ENCODE measurements around the gene VPS13D.

VPS13D gene

DNA sequence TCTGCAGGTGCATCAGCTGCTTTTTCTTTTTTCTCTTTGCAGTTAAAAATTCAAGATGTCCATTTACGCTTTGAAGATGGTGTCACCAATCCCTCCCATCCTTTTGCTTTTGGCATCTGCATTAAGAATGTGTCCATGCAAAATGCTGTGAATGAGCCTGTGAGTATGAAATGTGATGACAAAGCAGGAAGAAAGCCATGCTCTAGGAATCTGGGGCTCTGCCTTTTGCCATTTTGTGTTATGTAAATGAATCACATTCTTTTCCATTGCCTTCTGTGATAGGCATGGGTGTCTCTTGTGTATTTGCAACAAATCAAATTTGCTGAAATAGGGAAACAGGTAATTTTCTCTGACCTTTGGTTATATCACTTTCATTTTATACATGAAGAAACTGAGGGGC, 19.4 kb downstream of the VPS13D start:
- no peaks in the 10 kb centered on the region for H3K9me3 ChIP-seq (ENCODE audit: control insufficient read depth, insufficient read depth, low read length)
- no peak overlapping the region for H3K27ac ChIP-seq (ENCODE audit: low read depth, low read length)
- no peaks in the 10 kb centered on the region for H4K20me1 ChIP-seq (ENCODE audit: control insufficient read depth, insufficient read depth, low read depth, low read length)
- no peak for TF ChIP-seq EZH2phosphoT487 (IDR thresholded peaks at IDR 0.05; ENCODE audit: borderline replicate concordance, low read length)
- no peak for TF ChIP-seq CTCF (IDR thresholded peaks at IDR 0.05; ENCODE audit: low read depth, low read length, poor library complexity, severe bottlenecking)
- H3K79me2 ChIP-seq (ENCODE audit: control insufficient read depth, low read length): no peaks in the 10 kb centered on the region
- H3K4me2 ChIP-seq (ENCODE audit: low read length): no peak overlapping the region
- no peak overlapping the region for H3K4me3 ChIP-seq (ENCODE audit: low read length)
- no peaks in the 10 kb centered on the region for H3K9me2 ChIP-seq (replicated peaks; ENCODE audit: control insufficient read depth, low read length)
- no peaks in the 10 kb centered on the region for H3K27me3 ChIP-seq (ENCODE audit: control insufficient read depth, low read length)
- H3F3A ChIP-seq (ENCODE audit: control insufficient read depth, insufficient read depth): no peaks in the 10 kb centered on the region
- no peaks in the 10 kb centered on the region for H3K4me1 ChIP-seq (ENCODE audit: control insufficient read depth, low read length)
- peaks cover 51% of the 10 kb centered on the region for H3K36me3 ChIP-seq (ENCODE audit: control insufficient read depth, low read length)

DNA sequence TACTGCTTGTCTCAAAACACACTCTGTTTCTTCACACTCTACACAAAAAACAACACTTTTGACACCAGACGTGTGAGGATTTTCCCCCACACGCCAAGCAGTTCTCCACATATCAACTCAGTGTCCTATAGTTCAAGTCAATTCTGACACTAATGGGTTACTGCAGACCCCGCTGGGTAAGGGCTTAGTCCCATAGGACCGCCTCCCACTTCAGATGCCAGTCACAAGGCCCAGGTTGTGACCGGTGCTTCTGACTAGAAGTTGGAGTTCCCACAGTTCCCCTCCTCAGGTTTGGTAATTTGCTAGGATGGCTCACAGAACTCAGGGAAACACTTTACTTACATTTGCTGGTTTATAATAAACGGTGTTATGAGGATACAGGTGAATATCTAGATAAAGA, 19.9 kb downstream of the VPS13D start:
- TF ChIP-seq EZH2phosphoT487 (IDR thresholded peaks at IDR 0.05; ENCODE audit: borderline replicate concordance, low read length): no peak
- no peak for TF ChIP-seq CTCF (IDR thresholded peaks at IDR 0.05; ENCODE audit: low read depth, low read length, poor library complexity, severe bottlenecking)
- no peaks in the 10 kb centered on the region for H3F3A ChIP-seq (ENCODE audit: control insufficient read depth, insufficient read depth)
- no peak overlapping the region for H3K4me2 ChIP-seq (ENCODE audit: low read length)
- peaks cover 45% of the 10 kb centered on the region for H3K36me3 ChIP-seq (ENCODE audit: control insufficient read depth, low read length)
- no peaks in the 10 kb centered on the region for H3K79me2 ChIP-seq (ENCODE audit: control insufficient read depth, low read length)
- H3K4me3 ChIP-seq (ENCODE audit: low read length): no peak overlapping the region
- no peaks in the 10 kb centered on the region for H3K27me3 ChIP-seq (ENCODE audit: control insufficient read depth, low read length)
- H3K4me1 ChIP-seq (ENCODE audit: control insufficient read depth, low read length): no peaks in the 10 kb centered on the region
- H3K27ac ChIP-seq (ENCODE audit: low read depth, low read length): no peak overlapping the region
- no peaks in the 10 kb centered on the region for H3K9me2 ChIP-seq (replicated peaks; ENCODE audit: control insufficient read depth, low read length)
- H3K9me3 ChIP-seq (ENCODE audit: control insufficient read depth, insufficient read depth, low read length): no peaks in the 10 kb centered on the region
- no peaks in the 10 kb centered on the region for H4K20me1 ChIP-seq (ENCODE audit: control insufficient read depth, insufficient read depth, low read depth, low read length)

- Histone ChIP-seq H3K4me2 (ENCODE audit: low read length) (no peak overlapping the region), H3F3A (ENCODE audit: control insufficient read depth, insufficient read depth) (no peaks in the 10 kb centered on the region), H3K36me3 (ENCODE audit: control insufficient read depth, low read length) (peaks cover 39% of the 10 kb centered on the region), H4K20me1 (ENCODE audit: control insufficient read depth, insufficient read depth, low read depth, low read length) (no peaks in the 10 kb centered on the region), H3K27ac (ENCODE audit: low read depth, low read length) (no peak overlapping the region), H3K27me3 (ENCODE audit: control insufficient read depth, low read length) (no peaks in the 10 kb centered on the region), H3K79me2 (ENCODE audit: control insufficient read depth, low read length) (no peaks in the 10 kb centered on the region), H3K4me1 (ENCODE audit: control insufficient read depth, low read length) (no peaks in the 10 kb centered on the region), H3K9me2 (replicated peaks; ENCODE audit: control insufficient read depth, low read length) (no peaks in the 10 kb centered on the region), H3K9me3 (ENCODE audit: control insufficient read depth, insufficient read depth, low read length) (no peaks in the 10 kb centered on the region), H3K4me3 (ENCODE audit: low read length) (no peak overlapping the region)
- TF ChIP-seq CTCF (IDR thresholded peaks at IDR 0.05; ENCODE audit: low read depth, low read length, poor library complexity, severe bottlenecking) (no peak), EZH2phosphoT487 (IDR thresholded peaks at IDR 0.05; ENCODE audit: borderline replicate concordance, low read length) (no peak)
Observed at GRCh38 chr1:12251442-12251841, 21.6 kb downstream of the VPS13D start.

GRCh38 chr1:12255913-12256312, 26.1 kb downstream of the VPS13D start:
- H3K79me2 ChIP-seq (ENCODE audit: control insufficient read depth, low read length): no peaks in the 10 kb centered on the region
- H3K4me1 ChIP-seq (ENCODE audit: control insufficient read depth, low read length): no peaks in the 10 kb centered on the region
- H3K9me2 ChIP-seq (replicated peaks; ENCODE audit: control insufficient read depth, low read length): no peaks in the 10 kb centered on the region
- no peak overlapping the region for H3K4me3 ChIP-seq (ENCODE audit: low read length)
- H3K27ac ChIP-seq (ENCODE audit: low read depth, low read length): no peak overlapping the region
- H3K4me2 ChIP-seq (ENCODE audit: low read length): no peak overlapping the region
- H3K36me3 ChIP-seq (ENCODE audit: control insufficient read depth, low read length): peaks cover 45% of the 10 kb centered on the region
- H3K9me3 ChIP-seq (ENCODE audit: control insufficient read depth, insufficient read depth, low read length): no peaks in the 10 kb centered on the region
- no peaks in the 10 kb centered on the region for H4K20me1 ChIP-seq (ENCODE audit: control insufficient read depth, insufficient read depth, low read depth, low read length)
- no peaks in the 10 kb centered on the region for H3F3A ChIP-seq (ENCODE audit: control insufficient read depth, insufficient read depth)
- no peaks in the 10 kb centered on the region for H3K27me3 ChIP-seq (ENCODE audit: control insufficient read depth, low read length)
- no peak for TF ChIP-seq EZH2phosphoT487 (IDR thresholded peaks at IDR 0.05; ENCODE audit: borderline replicate concordance, low read length)
- TF ChIP-seq CTCF (IDR thresholded peaks at IDR 0.05; ENCODE audit: low read depth, low read length, poor library complexity, severe bottlenecking): no peak

Data from DOHH2 (cell line).